GM12878 (cell line): ENCODE measurements around the gene TAF4. TPM values are rescaled to one million over a fixed set of nuclear protein-coding genes. Genes with fewer than 3 reads are reported as not detected.

Source experiments
- ATAC-seq: fragments of 200-7000 bp; cut with Tn5 transposase; 3 replicates; pipeline ENCODE4 v1.9.1; 2020; ENCODE audit warnings: mild to moderate bottlenecking, moderate library complexity
- BruUV-seq: library from RNA; stranded (reverse); fragments of 400-500 nt; replicated peaks from 2 replicates; lab custom pipeline; 2021; lab: Mats Ljungman, UMichigan
- CTCF ChIA-PET: fragments of 300-600 bp; sonication (Branson Sonifier 250); formaldehyde crosslinking; extraction: SDS; loops from one replicate; lab custom pipeline; 2021; ENCODE audit warnings: inconsistent platforms; lab: Yijun Ruan, JAX
- POLR2A ChIA-PET: fragments of 350-600 bp; formaldehyde crosslinking; extraction: SDS; loops from one replicate; lab custom pipeline; 2021; ENCODE audit warnings: inconsistent platforms; lab: Charles Lee
- RAD21 ChIA-PET: fragments of 300-600 bp; sonication (Branson Sonifier 250); formaldehyde crosslinking; loops from one replicate; lab custom pipeline; 2023; ENCODE audit warnings: antibody characterized with exemption; ENCODE audit not compliant: unreplicated experiment; lab: Charles Lee
- SMC1A ChIA-PET: fragments of 300-600 bp; sonication (Branson Sonifier 250); formaldehyde crosslinking; loops from one replicate; lab custom pipeline; 2023; ENCODE audit not compliant: unreplicated experiment, uncharacterized antibody; lab: Charles Lee
- DNase-seq: peaks from one replicate; pipeline ENCODE4 v3.0.0-alpha.2; 2011; ENCODE audit warnings: low read depth, low spot score
- FAIRE-seq: peaks from 3 replicates; lab custom pipeline; 2011; peaks lifted over from hg19 to GRCh38; lab: Jason Lieb, UNC
- H2AFZ ChIP-seq: 2 replicates; pipeline ENCODE4 v1.6.0; 2011; ENCODE audit warnings: low read depth, low read length, control low read depth; ENCODE audit not compliant: control insufficient read depth
- H3K27ac ChIP-seq: 2 replicates; pipeline ENCODE4 v1.5.1; 2011; ENCODE audit warnings: control low read depth; ENCODE audit not compliant: control insufficient read depth, insufficient read depth
- H3K27me3 ChIP-seq, 2 experiments: replicated peaks in 1 of 2; 2 replicates each; pipeline versions ENCODE4 v1.6.0 to v1.6.1; 2011; ENCODE audit warnings: low read length in 1 of 2; ENCODE audit not compliant: control insufficient read depth in 2 of 2, insufficient read depth in 2 of 2
- H3K36me3 ChIP-seq, 2 experiments: 2 replicates each; pipeline ENCODE4 v1.5.1; 2011; ENCODE audit warnings: low read length in 1 of 2; ENCODE audit not compliant: control insufficient read depth in 2 of 2, insufficient read depth in 2 of 2
- H3K4me1 ChIP-seq: 2 replicates; pipeline ENCODE4 v1.6.1; 2011; ENCODE audit warnings: mild to moderate bottlenecking, low read length, moderate library complexity, mixed read lengths; ENCODE audit not compliant: control insufficient read depth, insufficient read depth
- H3K4me2 ChIP-seq: 2 replicates; pipeline ENCODE4 v1.6.0; 2011; ENCODE audit warnings: control low read depth; ENCODE audit not compliant: control insufficient read depth, insufficient read depth
- H3K4me3 ChIP-seq: fragments of 200-600 bp; sonication (generic); 2 replicates; pipeline ENCODE4 v1.5.1; 2016
- H3K79me2 ChIP-seq: 2 replicates; pipeline ENCODE4 v1.6.0; 2011; ENCODE audit warnings: low read length; ENCODE audit not compliant: control insufficient read depth, insufficient read depth
- H3K9ac ChIP-seq: 2 replicates; pipeline ENCODE4 v1.8.0; 2011; ENCODE audit warnings: low read length, control low read depth, mixed read lengths; ENCODE audit not compliant: control insufficient read depth, insufficient read depth
- H3K9me3 ChIP-seq: replicated peaks from 3 replicates; pipeline ENCODE4 v1.5.1; 2011; ENCODE audit warnings: mild to moderate bottlenecking, low read length; ENCODE audit not compliant: control insufficient read depth, insufficient read depth
- H4K20me1 ChIP-seq: 2 replicates; pipeline ENCODE4 v1.6.0; 2011; ENCODE audit not compliant: control insufficient read depth, insufficient read depth
- BCLAF1 ChIP-seq: fragments of 450-650 bp; IDR thresholded peaks from 2 replicates; pipeline ENCODE4 v1.6.1; 2017; ENCODE audit warnings: antibody characterized with exemption, mild to moderate bottlenecking, moderate library complexity
- GABPA ChIP-seq: IDR thresholded peaks from 2 replicates; pipeline ENCODE4 v1.6.1; 2014; ENCODE audit warnings: antibody characterized with exemption, low read depth, mild to moderate bottlenecking, inconsistent platforms
- NBN ChIP-seq: fragments of 450-650 bp; IDR thresholded peaks from 2 replicates; pipeline ENCODE4 v1.6.1; 2016
- SMC3 ChIP-seq: IDR thresholded peaks from 2 replicates; pipeline ENCODE4 v1.6.1; 2011; ENCODE audit warnings: low read length, improper control_type of control experiment, borderline replicate concordance
- WGBS: methylation state at CpG from one replicate; pipeline ENCODE4 v1.1.6; 2016; ENCODE audit warnings: low lambda C conversion rate; ENCODE audit not compliant: insufficient replicate concordance, insufficient coverage; ENCODE audit errors: missing lambda C conversion rate; 5-methylcytosine and 5-hydroxymethylcytosine counted together
- in situ Hi-C: fragments of 300-500 bp; cut with MboI; formaldehyde crosslinking; loops from 9 replicates; pipeline ENCODE4 v1.14.3; 2018; ENCODE audit warnings: mixed read lengths
- intact Hi-C: fragments of 100-400 bp; cut with micrococcal nuclease; formaldehyde crosslinking; loops from one replicate; pipeline ENCODE4 v1.14.2; 2022; ENCODE audit not compliant: unreplicated experiment
- polyA plus RNA-seq, 11 experiments: library from polyadenylated mRNA; depleted of rRNA in 4 of 11; unstranded in 6 of 11; stranded (reverse) in 5 of 11; fragments of >200 nt; fragmentation: Nextera tagmentation in 4 of 11; fragmentation: Illumina TruSeq in 1 of 11; extraction: Ambion mirVana in 4 of 11; extraction: Trizol in 1 of 11; gene quantifications; 1 replicate in 1 of 11; 2 replicates in 10 of 11; pipeline versions ENCODE4 v1.2.1 to v1.2.3, GENCODE V29; 2011 to 2016; ENCODE audit warnings: inconsistent platforms in 2 of 11, missing spikeins in 2 of 11, low read depth in 1 of 11
- total RNA-seq, 4 experiments: library from RNA; depleted of rRNA in 3 of 4; stranded (reverse); fragments of >200 nt in 3 of 4; fragmentation: Illumina TruSeq in 1 of 4; extraction: Trizol in 1 of 4; gene quantifications; 2 replicates each; pipeline versions ENCODE4 v1.2.1 to v1.2.3, GENCODE V29; 2013 to 2021
- TF ChIP-seq, protein P1 (sequence below): IDR thresholded peaks from 2 replicates; pipeline ENCODE4 v1.6.1; 2012; ENCODE audit warnings: improper control_type of control experiment, low read depth, low read length; ENCODE audit not compliant: insufficient replicate concordance
- TF ChIP-seq, protein P2 (sequence below): fragments of 450-650 bp; IDR thresholded peaks from 2 replicates; pipeline ENCODE4 v1.6.1; 2017; ENCODE audit warnings: mild to moderate bottlenecking, moderate library complexity

Gene TAF4
- total and polyA plus RNA-seq, 10 of the 15 experiments (the other 5 are each of a cell fraction or from before 2014, with no cell fraction given) = 0.39 to 16.9 (median 3.4) TPM

DNA sequence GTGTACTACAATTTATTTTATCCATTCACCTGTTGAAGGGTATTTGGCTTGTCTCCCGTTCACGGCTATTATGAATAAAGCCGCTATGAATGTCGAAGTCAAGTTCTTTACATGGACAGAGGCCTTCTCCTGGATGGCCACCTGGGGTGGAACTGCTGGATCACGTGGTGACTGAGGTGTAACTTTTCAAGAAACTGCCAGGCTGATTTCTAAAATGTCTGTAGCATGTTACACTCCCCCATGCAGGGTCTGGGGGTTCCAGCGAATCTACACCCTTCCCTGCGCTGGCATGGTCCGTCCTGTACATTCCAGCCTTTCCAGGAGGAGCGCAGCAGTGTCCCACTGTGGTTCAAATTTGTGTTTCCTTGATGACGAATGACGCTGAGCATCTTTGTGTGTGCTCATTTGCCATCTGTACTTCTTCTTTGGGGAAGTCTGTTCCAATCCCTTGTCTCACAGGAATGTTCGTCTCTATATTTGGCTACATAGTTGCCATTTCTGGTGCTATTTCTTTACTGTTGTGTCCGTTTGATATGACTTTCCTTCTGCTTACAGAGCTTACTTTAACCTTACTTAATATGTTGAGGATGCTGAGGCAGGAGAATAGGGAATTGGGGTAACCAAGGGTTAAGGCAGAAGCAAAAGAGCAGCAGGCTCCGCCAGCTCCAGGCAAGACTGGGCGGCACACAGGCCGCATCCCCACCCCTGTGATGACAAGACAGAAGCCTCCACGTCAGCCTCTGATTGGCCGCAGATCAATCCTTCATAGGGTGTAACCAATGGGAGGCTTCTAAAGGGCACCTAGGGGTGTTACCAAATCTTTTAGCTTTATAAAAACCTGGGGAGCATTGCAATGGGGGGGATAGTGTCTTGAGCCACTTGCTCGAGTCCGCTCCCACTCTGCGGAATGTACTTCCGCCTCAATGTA, 106.6 kb downstream of the TAF4 start:
- ChIA-PET RAD21 (no interaction called here), SMC1A (no interaction called here), CTCF (no interaction called here), POLR2A (no interaction called here)
- H3K9me3 ChIP-seq = no peaks in the 10 kb centered on the region
- no peaks in the 10 kb centered on the region for H3K79me2 ChIP-seq
- no peaks in the 10 kb centered on the region for H3K4me1 ChIP-seq
- H3K9ac ChIP-seq = no peak overlapping the region
- H3K4me2 ChIP-seq = no peak overlapping the region
- no peak overlapping the region for H3K27ac ChIP-seq
- intact Hi-C loops = no loop called here
- no peak for DNase-seq
- no peaks in the 10 kb centered on the region for H3K36me3 ChIP-seq
- H4K20me1 ChIP-seq = no peaks in the 10 kb centered on the region
- no peak overlapping the region for H2AFZ ChIP-seq
- H3K27me3 ChIP-seq = no peaks in the 10 kb centered on the region
- WGBS = 53% methylated on average over 22 of the region's 22 CpGs
- BruUV-seq = no TSS peak
- no peak overlapping the region for H3K4me3 ChIP-seq
- in situ Hi-C loops = no loop called here
- peak; percentile 48; the same call in 1 of the 3 replicates for ATAC-seq
- FAIRE-seq = no peak
- no peak for TF ChIP-seq GABPA
- TF ChIP-seq, protein P1, sequence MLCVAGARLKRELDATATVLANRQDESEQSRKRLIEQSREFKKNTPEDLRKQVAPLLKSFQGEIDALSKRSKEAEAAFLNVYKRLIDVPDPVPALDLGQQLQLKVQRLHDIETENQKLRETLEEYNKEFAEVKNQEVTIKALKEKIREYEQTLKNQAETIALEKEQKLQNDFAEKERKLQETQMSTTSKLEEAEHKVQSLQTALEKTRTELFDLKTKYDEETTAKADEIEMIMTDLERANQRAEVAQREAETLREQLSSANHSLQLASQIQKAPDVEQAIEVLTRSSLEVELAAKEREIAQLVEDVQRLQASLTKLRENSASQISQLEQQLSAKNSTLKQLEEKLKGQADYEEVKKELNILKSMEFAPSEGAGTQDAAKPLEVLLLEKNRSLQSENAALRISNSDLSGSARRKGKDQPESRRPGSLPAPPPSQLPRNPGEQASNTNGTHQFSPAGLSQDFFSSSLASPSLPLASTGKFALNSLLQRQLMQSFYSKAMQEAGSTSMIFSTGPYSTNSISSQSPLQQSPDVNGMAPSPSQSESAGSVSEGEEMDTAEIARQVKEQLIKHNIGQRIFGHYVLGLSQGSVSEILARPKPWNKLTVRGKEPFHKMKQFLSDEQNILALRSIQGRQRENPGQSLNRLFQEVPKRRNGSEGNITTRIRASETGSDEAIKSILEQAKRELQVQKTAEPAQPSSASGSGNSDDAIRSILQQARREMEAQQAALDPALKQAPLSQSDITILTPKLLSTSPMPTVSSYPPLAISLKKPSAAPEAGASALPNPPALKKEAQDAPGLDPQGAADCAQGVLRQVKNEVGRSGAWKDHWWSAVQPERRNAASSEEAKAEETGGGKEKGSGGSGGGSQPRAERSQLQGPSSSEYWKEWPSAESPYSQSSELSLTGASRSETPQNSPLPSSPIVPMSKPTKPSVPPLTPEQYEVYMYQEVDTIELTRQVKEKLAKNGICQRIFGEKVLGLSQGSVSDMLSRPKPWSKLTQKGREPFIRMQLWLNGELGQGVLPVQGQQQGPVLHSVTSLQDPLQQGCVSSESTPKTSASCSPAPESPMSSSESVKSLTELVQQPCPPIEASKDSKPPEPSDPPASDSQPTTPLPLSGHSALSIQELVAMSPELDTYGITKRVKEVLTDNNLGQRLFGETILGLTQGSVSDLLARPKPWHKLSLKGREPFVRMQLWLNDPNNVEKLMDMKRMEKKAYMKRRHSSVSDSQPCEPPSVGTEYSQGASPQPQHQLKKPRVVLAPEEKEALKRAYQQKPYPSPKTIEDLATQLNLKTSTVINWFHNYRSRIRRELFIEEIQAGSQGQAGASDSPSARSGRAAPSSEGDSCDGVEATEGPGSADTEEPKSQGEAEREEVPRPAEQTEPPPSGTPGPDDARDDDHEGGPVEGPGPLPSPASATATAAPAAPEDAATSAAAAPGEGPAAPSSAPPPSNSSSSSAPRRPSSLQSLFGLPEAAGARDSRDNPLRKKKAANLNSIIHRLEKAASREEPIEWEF = no peak
- TF ChIP-seq, protein P2, sequence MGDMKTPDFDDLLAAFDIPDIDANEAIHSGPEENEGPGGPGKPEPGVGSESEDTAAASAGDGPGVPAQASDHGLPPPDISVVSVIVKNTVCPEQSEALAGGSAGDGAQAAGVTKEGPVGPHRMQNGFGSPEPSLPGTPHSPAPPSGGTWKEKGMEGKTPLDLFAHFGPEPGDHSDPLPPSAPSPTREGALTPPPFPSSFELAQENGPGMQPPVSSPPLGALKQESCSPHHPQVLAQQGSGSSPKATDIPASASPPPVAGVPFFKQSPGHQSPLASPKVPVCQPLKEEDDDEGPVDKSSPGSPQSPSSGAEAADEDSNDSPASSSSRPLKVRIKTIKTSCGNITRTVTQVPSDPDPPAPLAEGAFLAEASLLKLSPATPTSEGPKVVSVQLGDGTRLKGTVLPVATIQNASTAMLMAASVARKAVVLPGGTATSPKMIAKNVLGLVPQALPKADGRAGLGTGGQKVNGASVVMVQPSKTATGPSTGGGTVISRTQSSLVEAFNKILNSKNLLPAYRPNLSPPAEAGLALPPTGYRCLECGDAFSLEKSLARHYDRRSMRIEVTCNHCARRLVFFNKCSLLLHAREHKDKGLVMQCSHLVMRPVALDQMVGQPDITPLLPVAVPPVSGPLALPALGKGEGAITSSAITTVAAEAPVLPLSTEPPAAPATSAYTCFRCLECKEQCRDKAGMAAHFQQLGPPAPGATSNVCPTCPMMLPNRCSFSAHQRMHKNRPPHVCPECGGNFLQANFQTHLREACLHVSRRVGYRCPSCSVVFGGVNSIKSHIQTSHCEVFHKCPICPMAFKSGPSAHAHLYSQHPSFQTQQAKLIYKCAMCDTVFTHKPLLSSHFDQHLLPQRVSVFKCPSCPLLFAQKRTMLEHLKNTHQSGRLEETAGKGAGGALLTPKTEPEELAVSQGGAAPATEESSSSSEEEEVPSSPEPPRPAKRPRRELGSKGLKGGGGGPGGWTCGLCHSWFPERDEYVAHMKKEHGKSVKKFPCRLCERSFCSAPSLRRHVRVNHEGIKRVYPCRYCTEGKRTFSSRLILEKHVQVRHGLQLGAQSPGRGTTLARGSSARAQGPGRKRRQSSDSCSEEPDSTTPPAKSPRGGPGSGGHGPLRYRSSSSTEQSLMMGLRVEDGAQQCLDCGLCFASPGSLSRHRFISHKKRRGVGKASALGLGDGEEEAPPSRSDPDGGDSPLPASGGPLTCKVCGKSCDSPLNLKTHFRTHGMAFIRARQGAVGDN = no peak
- no peak for TF ChIP-seq SMC3
- no peak for TF ChIP-seq BCLAF1
- TF ChIP-seq NBN = no peak
